Glutamatergic neuron (in vitro differentiated cells): ENCODE data around the gene ACAP2. TPM values are rescaled to one million over a fixed set of nuclear protein-coding genes. Genes with fewer than 3 reads are reported as not detected.

ENCODE experiments used
- DNase-seq: peaks from one replicate; pipeline ENCODE4 v3.0.0; 2022
- H3K27ac Mint-ChIP-seq: one replicate; pipeline ENCODE4 v1.8.0; 2020; ENCODE audit warnings: mild to moderate bottlenecking, mixed read lengths, inconsistent platforms; ENCODE audit not compliant: unreplicated experiment
- H3K27me3 Mint-ChIP-seq: one replicate; pipeline ENCODE4 v1.8.0; 2020; ENCODE audit warnings: mild to moderate bottlenecking, moderate library complexity, mixed read lengths, inconsistent platforms; ENCODE audit not compliant: unreplicated experiment
- H3K36me3 Mint-ChIP-seq: one replicate; pipeline ENCODE4 v1.8.0; 2020; ENCODE audit warnings: mild to moderate bottlenecking, mixed read lengths, inconsistent platforms; ENCODE audit not compliant: unreplicated experiment
- H3K4me1 Mint-ChIP-seq: one replicate; pipeline ENCODE4 v1.8.0; 2020; ENCODE audit warnings: mild to moderate bottlenecking, low read depth, mixed read lengths, inconsistent platforms; ENCODE audit not compliant: unreplicated experiment
- H3K4me3 Mint-ChIP-seq: one replicate; pipeline ENCODE4 v1.8.0; 2020; ENCODE audit warnings: mild to moderate bottlenecking, mixed read lengths, inconsistent platforms; ENCODE audit not compliant: unreplicated experiment
- H3K9me3 Mint-ChIP-seq: one replicate; pipeline ENCODE4 v1.8.0; 2020; ENCODE audit warnings: mild to moderate bottlenecking, moderate library complexity, mixed read lengths, inconsistent platforms; ENCODE audit not compliant: unreplicated experiment
- total RNA-seq: library from RNA; stranded (reverse); fragmentation: NEBNext Ultra II Directional; extraction: Animal tissue kit (Norgen Biotek cat#: 25700); gene quantifications from one replicate; pipeline ENCODE4 v1.2.1, GENCODE V29; 2021; ENCODE audit not compliant: unreplicated experiment
- TF ChIP-seq, protein P1 (sequence below): fragments of 200-600 bp; sonication (generic); IDR thresholded peaks from one replicate; pipeline ENCODE4 v1.5.0; 2021; ENCODE audit not compliant: partially characterized antibody, unreplicated experiment

ACAP2 gene
- total RNA-seq, 1 donor from 2014 or later = 60.9 TPM

DNA sequence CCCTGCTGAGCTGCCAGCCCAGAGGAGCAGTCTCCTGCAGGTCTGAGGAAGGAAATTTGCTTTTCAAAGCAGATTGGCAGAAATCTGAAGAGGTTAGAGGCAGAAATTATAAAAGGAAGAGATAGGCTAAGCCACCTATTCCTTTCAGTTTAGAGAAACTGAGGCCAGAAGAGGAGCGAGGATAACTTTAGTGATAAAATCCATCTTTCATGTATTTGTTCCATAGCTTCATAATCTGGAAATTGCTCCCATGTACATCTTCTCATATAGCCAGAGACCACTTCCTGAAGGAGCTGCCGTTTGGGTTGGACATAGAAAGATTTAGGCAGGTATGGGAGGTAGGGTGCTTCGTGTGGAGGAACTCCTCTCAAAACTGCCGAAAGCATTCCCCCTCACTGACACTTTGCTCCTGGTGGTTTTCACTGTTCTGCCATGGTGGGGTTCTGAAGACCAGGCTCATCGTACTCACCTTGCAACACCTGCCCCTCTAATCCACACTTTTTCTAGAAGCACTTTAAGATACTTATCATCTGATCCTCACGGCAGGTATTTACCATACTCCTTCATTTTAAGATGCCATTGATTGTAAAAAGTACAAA lies 670 bp upstream of the ACAP2 start:
- DNase-seq = no peak
- Mint-ChIP-seq H3K9me3 (peaks cover 5% of the 10 kb centered on the region), H3K27me3 (peaks cover 4% of the 10 kb centered on the region), H3K36me3 (no peaks in the 10 kb centered on the region), H3K27ac (peak overlapping the region; percentile 64), H3K4me1 (peaks cover 6% of the 10 kb centered on the region), H3K4me3 (peak overlapping the region; percentile 82)
- TF ChIP-seq, protein P1, sequence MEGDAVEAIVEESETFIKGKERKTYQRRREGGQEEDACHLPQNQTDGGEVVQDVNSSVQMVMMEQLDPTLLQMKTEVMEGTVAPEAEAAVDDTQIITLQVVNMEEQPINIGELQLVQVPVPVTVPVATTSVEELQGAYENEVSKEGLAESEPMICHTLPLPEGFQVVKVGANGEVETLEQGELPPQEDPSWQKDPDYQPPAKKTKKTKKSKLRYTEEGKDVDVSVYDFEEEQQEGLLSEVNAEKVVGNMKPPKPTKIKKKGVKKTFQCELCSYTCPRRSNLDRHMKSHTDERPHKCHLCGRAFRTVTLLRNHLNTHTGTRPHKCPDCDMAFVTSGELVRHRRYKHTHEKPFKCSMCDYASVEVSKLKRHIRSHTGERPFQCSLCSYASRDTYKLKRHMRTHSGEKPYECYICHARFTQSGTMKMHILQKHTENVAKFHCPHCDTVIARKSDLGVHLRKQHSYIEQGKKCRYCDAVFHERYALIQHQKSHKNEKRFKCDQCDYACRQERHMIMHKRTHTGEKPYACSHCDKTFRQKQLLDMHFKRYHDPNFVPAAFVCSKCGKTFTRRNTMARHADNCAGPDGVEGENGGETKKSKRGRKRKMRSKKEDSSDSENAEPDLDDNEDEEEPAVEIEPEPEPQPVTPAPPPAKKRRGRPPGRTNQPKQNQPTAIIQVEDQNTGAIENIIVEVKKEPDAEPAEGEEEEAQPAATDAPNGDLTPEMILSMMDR = no peak

DNA sequence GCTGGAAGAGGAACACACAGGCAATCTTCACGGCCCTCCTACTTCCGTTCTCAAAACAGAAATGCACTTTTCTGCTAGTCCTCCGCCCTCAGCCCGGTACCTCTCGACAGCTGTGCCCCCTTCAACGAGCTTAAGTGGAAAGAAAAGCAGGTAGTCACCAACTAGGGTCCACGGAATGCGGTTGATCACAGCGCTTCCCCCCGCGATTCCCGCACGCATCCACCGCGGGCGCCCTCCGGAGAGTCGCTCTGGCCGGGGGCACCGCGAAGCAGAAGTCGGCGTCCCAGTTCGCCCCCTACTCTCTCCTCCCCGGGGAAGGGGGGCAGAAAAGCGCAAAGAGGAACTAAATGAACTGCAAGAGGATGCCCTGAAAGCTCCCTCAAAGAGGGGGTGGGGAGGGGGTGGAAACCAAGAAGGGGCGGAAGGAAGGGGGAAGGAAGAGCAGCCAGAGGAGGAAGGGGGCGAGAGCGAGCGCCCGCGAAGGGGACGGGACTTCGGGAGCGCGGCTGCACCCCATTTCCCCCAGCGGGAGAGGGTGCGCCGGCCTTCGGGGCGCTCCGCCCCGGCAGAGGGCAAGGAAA lies 738 bp downstream of the ACAP2 start:
- Mint-ChIP-seq H3K27ac (peak overlapping the region; percentile 75), H3K36me3 (no peaks in the 10 kb centered on the region), H3K4me1 (peaks cover 6% of the 10 kb centered on the region), H3K4me3 (peak overlapping the region; percentile 93), H3K27me3 (peaks cover 4% of the 10 kb centered on the region), H3K9me3 (peaks cover 5% of the 10 kb centered on the region)
- TF ChIP-seq, protein P1 = no peak
- peak; percentile 50 for DNase-seq

DNA sequence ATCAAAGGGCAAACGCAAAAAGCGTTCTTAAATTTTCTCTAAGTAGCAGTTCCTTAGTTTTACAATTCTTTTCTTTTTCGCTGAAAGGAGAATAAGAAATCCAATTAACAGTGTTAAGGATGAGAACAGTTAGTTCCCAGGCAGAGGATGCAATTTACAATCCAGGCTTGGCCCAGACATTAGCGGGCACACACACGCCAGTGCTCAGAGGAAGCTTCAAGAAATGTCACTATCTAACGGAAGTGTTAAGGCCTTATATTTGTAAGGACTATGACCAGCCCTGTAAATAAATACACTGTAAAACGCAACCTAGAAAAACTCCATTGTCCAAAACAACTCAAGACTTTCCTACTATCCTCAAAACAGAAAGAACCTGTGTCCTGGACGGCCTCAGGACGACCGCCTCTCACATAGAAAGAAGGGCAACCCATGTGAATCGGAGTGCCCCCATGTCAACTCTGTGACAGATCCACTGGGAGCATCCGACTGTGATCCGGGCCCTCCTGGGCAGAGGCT lies 1.3 kb downstream of the ACAP2 start:
- Mint-ChIP-seq H3K27me3 (peaks cover 4% of the 10 kb centered on the region), H3K4me1 (peaks cover 6% of the 10 kb centered on the region), H3K36me3 (no peaks in the 10 kb centered on the region), H3K9me3 (peaks cover 5% of the 10 kb centered on the region), H3K27ac (peak overlapping the region; percentile 75), H3K4me3 (peak overlapping the region; percentile 93)
- DNase-seq = peak; percentile 59
- TF ChIP-seq, protein P1 = no peak

DNA sequence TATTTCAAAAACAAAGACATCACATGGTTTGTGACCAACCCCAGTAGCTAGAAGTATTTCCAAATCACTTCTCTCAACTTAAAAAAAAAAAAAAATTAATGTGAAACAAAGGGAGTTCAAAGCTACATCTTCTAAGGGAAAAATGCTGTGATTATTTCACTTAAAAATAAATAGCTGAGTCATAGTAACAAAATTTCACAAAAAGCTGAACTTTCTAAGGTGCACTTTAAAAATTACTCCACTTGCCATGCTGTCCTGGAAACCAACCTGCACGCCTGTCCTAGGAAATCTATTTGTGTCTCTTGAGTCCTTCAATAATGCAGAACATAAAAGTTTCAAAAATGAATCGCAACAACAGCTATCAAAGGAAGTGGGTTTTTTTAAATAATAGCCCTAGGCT lies 1.8 kb downstream of the ACAP2 start:
- TF ChIP-seq, protein P1 = no peak
- Mint-ChIP-seq H3K27ac (no peak overlapping the region), H3K4me1 (peaks cover 6% of the 10 kb centered on the region), H3K27me3 (peaks cover 4% of the 10 kb centered on the region), H3K9me3 (peaks cover 5% of the 10 kb centered on the region), H3K4me3 (peak overlapping the region; percentile 93), H3K36me3 (no peaks in the 10 kb centered on the region)
- DNase-seq = no peak

DNA sequence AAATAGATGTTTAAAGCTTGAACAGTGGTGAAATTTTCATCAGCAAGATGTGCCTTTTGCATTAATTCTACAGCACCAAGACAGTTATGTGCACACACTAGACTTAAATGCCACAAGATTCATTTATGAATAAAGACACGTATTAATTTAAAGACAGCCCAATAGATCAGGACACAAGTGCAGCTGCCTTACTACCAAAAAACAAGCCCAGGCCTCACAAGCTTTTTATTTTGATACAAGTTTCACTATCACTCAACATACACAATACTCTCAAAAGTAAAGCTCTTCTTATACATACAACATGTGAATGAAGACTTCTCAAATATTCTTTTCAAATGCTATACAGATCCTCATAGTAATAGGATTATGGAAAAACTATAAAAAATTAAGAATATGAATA lies 2.4 kb downstream of the ACAP2 start:
- Mint-ChIP-seq H3K27ac (no peak overlapping the region), H3K36me3 (no peaks in the 10 kb centered on the region), H3K9me3 (peaks cover 5% of the 10 kb centered on the region), H3K4me3 (no peak overlapping the region), H3K27me3 (peaks cover 4% of the 10 kb centered on the region), H3K4me1 (peaks cover 6% of the 10 kb centered on the region)
- no peak for DNase-seq
- TF ChIP-seq, protein P1 = no peak
